Thyroid gland (tissue), 4 donors: Measurements from ENCODE around the gene COG6. TPM values are rescaled to one million over a fixed set of nuclear protein-coding genes. Genes with fewer than 3 reads are reported as not detected.

Experiments used
- DNase-seq, 2 donors: peaks; one replicate each; pipeline ENCODE4 v3.0.0-alpha.2; 2019
- H3K27ac ChIP-seq, 3 donors: fragments of 200-600 bp; sonication (generic); 1 replicate in 2 of 3; 2 replicates in 1 of 3; pipeline ENCODE4 v1.5.1; 2016 to 2019; ENCODE audit warnings: mild to moderate bottlenecking in 1 of 3, moderate library complexity in 1 of 3
- H3K27me3 ChIP-seq: fragments of 200-600 bp; sonication (generic); one replicate; pipeline ENCODE4 v1.5.1; 2019
- H3K36me3 ChIP-seq, 2 donors: fragments of 200-600 bp; sonication (generic); one replicate each; pipeline ENCODE4 v1.5.1; 2016 to 2019
- H3K4me1 ChIP-seq, 2 donors: fragments of 200-600 bp; sonication (generic); one replicate each; pipeline ENCODE4 v1.5.1; 2017 to 2019
- H3K4me3 ChIP-seq, 3 donors: fragments of 200-600 bp; sonication (generic); replicated peaks in 1 of 3; 1 replicate in 2 of 3; 2 replicates in 1 of 3; pipeline ENCODE4 v1.5.1; 2016; ENCODE audit warnings: mild to moderate bottlenecking in 1 of 3
- H3K9me3 ChIP-seq: fragments of 200-600 bp; sonication (generic); one replicate; pipeline ENCODE4 v1.5.1; 2017
- CTCF ChIP-seq, 6 experiments: fragments of 200-600 bp in 3 of 6; fragments of 450-650 bp in 3 of 6; sonication (generic) in 3 of 6; IDR thresholded peaks; one replicate each; pipeline ENCODE4 v1.5.1; 2016 to 2019; ENCODE audit warnings: antibody characterized with exemption in 6 of 6, mild to moderate bottlenecking in 2 of 6, inconsistent platforms in 1 of 6, moderate library complexity in 1 of 6
- POLR2A ChIP-seq, 2 donors: fragments of 450-650 bp; IDR thresholded peaks; one replicate each; pipeline ENCODE4 v1.6.1; 2017; ENCODE audit warnings: antibody characterized with exemption in 2 of 2, mild to moderate bottlenecking in 2 of 2, moderate library complexity in 1 of 2
- WGBS, 2 donors: methylation state at CpG; one replicate each; pipeline ENCODE4 v1.1.5; 2017; 5-methylcytosine and 5-hydroxymethylcytosine counted together
- intact Hi-C: fragments of 100-400 bp; cut with DNase I; formaldehyde crosslinking; loops from one replicate; pipeline ENCODE4 v1.15.1; 2023
- microRNA-seq: library from miRNA; unstranded; fragments of <30 nt; microRNA quantifications from one replicate; pipeline ENCODE4, GENCODE V29; 2016
- small RNA-seq: library from RNA; depleted of rRNA; stranded (forward); fragments of <200 nt; gene quantifications from one replicate; pipeline ENCODE3, GENCODE V24; 2016
- total RNA-seq, 4 donors: library from RNA; depleted of rRNA; stranded (reverse); fragments of >200 nt; gene quantifications; one replicate each; pipeline ENCODE4 v1.2.3, GENCODE V29; 2016

COG6 gene
- total RNA-seq, 4 donors from 2014 or later = 29.0 to 77.3 (median 38.4) TPM

DNA sequence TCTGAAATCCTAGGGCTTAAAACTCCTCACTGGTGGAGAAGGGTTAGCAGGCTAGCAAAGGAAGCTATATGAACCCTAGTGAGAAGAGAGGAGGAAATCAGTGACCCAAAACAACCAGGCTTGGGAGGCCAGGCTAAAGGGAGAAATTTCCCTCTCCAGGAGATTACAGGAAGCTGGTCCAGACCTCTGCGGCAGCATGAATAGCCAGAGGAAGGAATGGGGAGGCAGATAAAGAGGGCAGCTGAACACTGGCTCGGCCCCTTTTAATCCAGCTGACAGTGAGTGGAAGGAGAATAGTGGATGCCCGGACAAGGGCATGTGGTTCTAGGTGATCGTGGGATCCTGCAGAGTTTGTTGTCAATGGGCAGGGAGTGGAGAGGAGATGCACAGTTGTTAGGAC is 130.6 kb downstream of the COG6 start:
- Histone ChIP-seq H3K27me3 (no peaks in the 10 kb centered on the region), H3K4me1 (no peaks in the 10 kb centered on the region), H3K9me3 (no peaks in the 10 kb centered on the region), H3K4me3 (no peak overlapping the region), H3K36me3 (no peaks in the 10 kb centered on the region), H3K27ac (no peak overlapping the region)
- WGBS, 2 donors = 64 to 70% methylated on average over 4 of the region's 4 CpGs
- TF ChIP-seq CTCF (IDR thresholded peaks at IDR 0.05) (no peak), POLR2A (IDR thresholded peaks at IDR 0.05) (no peak)
- intact Hi-C loops = no loop called here
- no peak for DNase-seq

- intact Hi-C loops = no loop called here
- Histone ChIP-seq H3K36me3 (no peaks in the 10 kb centered on the region), H3K4me1 (no peaks in the 10 kb centered on the region), H3K27me3 (no peaks in the 10 kb centered on the region), H3K27ac (no peak overlapping the region), H3K9me3 (no peaks in the 10 kb centered on the region), H3K4me3 (no peak overlapping the region)
- TF ChIP-seq CTCF (IDR thresholded peaks at IDR 0.05) (no peak), POLR2A (IDR thresholded peaks at IDR 0.05) (no peak)
- 63 to 85% methylated on average over 1 of the region's 1 CpG for WGBS, 2 donors
- DNase-seq = no peak
Observed at GRCh38 chr13:39787086-39787487, 131.6 kb downstream of the COG6 start.

DNA sequence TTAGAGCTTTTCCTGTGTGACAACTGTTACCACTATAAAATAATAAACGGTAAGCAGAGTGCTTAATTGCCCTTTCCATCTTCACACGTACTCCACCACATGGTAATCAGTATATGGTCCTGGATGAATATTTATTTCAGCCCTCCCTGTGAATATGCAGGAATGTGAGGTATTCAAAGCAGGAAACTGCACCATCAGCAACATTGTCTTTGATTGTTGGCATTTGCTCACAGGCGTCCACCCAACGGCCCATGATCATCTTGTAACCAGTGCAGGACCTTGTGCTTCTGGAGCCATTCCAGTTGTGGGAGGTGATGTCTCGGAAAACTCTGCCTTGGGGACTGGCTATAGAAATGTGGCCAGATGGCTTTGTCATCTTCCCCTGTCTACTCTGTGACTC is 132.6 kb downstream of the COG6 start:
- no peaks in the 10 kb centered on the region for H3K36me3 ChIP-seq
- no peak overlapping the region for H3K4me3 ChIP-seq
- H3K27me3 ChIP-seq = no peaks in the 10 kb centered on the region
- no peak for DNase-seq
- 72 to 73% methylated on average over 5 of the region's 5 CpGs for WGBS, 2 donors
- TF ChIP-seq POLR2A (IDR thresholded peaks at IDR 0.05) (no peak), CTCF (IDR thresholded peaks at IDR 0.05) (no peak)
- intact Hi-C loops = no loop called here
- no peaks in the 10 kb centered on the region for H3K9me3 ChIP-seq
- H3K4me1 ChIP-seq = no peaks in the 10 kb centered on the region
- no peak overlapping the region for H3K27ac ChIP-seq

DNA sequence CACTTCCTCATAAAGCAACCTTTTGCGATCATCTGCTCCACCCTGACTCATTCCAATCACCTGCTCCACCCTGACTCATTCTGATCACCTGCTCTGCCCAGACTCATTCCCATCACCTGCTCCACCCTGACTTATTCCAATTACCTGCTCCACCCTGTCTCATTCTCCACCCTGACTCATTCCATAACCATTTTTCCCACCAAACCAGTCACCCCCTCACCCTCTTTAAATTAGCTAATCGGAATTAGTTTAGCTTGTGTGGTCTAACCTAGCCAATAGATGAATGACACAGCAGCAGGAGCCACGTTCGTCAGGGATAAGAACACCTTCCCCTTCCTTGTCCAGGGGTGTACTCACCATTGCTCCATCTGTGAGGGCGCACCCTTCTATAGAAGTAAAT is 134.0 kb downstream of the COG6 start:
- Histone ChIP-seq H3K9me3 (no peaks in the 10 kb centered on the region), H3K4me3 (no peak overlapping the region), H3K27me3 (no peaks in the 10 kb centered on the region), H3K36me3 (no peaks in the 10 kb centered on the region), H3K27ac (no peak overlapping the region), H3K4me1 (no peaks in the 10 kb centered on the region)
- TF ChIP-seq CTCF (IDR thresholded peaks at IDR 0.05) (no peak), POLR2A (IDR thresholded peaks at IDR 0.05) (no peak)
- intact Hi-C loops = no loop called here
- 95 to 96% methylated on average over 5 of the region's 5 CpGs for WGBS, 2 donors
- DNase-seq = no peak

Small RNA genes lying within 50 kb of the gene (microRNA-seq; reads per million reads assigned to microRNA genes)
- gene MIR4305 = not detected

Small RNA genes lying within 50 kb of the gene (small RNA-seq; reads per million reads assigned to genes)
- gene MIR4305 (not detected), gene RNY4P14 (not detected)

Other genes with a start within 250 kb of the COG6 start
- gene LHFPL6, start 52.5 kb upstream of the COG6 start, total RNA-seq = 10 to 100 TPM; 23.6 to 86.3 (median 42.0) TPM